Skin epidermis (tissue), 12 donors: Measurements from ENCODE around the gene KCNIP3.

Experiments
- H3K27ac ChIP-seq, 21 experiments: fragments of 200-600 bp; sonication (generic) in 11 of 21; one replicate each; pipeline ENCODE4 v1.5.0; 2020; ENCODE audit warnings: mild to moderate bottlenecking in 3 of 21, inconsistent platforms in 2 of 21, moderate library complexity in 2 of 21
- H3K4me3 ChIP-seq, 7 experiments: fragments of 200-600 bp; sonication (generic) in 2 of 7; one replicate each; pipeline ENCODE4 v1.5.0; 2020; ENCODE audit warnings: inconsistent platforms in 2 of 7, mild to moderate bottlenecking in 2 of 7, moderate library complexity in 1 of 7

Gene KCNIP3

DNA sequence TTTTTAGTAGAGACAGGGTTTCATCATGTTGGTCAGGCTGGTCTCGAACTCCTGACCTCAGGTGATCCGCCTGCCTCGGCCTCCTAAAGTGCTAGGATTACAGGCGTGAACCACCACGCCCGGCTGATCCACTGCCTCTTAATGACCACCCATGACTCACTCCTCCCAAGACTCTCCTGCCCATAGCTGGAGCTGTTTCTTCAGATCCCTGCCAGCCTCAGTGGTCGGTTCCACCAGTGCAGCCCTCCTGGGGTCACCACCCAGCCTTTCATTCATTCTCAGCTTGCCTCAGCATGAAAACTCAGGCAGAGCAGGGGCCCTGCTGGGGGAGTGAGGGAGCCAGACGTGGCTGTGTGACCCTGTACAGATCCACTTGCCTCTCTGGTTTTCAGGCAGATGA, 12.5 kb downstream of the KCNIP3 start:
- no peak overlapping the region for H3K27ac ChIP-seq

DNA sequence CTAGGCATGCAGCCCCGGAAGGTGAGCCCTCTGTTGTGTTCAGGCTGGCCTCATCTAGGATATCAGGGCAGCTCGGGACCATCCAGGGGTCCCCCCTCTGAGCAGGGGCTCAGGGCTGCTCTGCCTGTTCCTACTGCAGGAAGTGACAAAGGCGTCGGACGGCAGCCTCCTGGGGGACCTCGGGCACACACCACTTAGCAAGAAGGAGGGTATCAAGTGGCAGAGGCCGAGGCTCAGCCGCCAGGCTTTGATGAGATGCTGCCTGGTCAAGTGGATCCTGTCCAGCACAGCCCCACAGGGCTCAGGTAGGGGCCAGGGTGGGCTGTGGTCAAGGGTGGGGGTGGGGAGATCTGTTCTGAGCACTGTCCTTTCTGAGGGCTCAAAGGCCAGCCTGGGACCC, 13.1 kb downstream of the KCNIP3 start:
- H3K4me3 ChIP-seq, result no peak overlapping the region
- H3K27ac ChIP-seq, result no peak overlapping the region

More for the DNA sequence above, 12.5 kb downstream of the KCNIP3 start:
- H3K4me3 ChIP-seq, result no peak overlapping the region

DNA sequence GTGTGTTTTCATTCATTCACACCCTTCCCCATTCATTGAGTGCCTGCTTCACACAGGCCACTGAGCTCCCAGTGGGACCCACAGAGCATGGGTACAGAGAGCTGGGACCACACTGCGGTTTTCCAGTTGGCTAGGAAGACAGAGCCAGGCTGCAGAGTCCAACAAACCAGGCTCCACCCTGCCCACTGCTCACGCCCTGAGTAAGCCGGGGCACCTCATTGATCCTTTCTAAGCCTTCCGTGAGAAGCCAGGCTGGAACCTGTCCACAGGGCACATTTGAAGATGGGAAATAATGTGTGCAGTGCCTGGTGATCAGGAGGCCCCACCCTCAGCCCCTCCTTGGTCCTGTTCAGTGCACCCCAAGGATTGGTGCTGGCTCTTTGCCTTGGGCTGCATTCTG, 13.5 kb downstream of the KCNIP3 start:
- H3K27ac ChIP-seq, result no peak overlapping the region

DNA sequence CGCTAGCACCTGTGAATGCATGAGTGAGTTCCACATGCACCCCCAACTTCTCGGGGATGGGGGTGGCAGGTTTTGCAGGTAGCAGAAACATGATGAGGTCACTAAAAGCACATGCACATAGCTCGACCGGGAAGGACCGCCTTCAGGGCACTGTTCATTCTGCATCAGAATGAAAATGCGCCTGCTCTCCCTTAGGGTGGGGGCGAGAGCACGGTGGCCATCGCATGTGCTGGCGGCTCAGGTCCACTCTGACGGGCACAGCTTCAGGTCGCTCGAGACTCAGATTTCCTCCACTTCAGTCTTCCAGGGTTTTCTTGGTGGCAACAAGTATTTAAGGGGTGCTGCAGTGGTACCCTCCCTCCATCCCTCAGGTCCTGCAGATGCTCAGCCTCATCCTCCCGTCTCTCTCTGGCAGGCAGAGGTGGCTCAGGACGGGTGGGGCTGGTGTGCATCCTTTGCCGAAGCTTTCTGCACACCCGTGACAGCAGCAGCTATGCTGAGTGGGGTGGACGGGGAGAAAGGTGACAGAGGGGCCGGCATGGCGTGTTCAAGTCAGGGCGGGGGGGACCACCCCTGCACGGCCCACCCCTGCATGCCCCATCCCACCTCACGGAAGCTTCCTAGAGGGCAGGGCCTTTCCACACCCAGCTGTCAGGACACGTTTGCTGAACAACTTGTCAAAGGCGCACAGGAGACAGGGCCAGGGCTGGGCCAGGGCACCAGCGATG, 14.8 kb downstream of the KCNIP3 start:
- Histone ChIP-seq H3K4me3 (no peak overlapping the region), H3K27ac (no peak overlapping the region)

More for the DNA sequence above, 13.5 kb downstream of the KCNIP3 start:
- no peak overlapping the region for H3K4me3 ChIP-seq

DNA sequence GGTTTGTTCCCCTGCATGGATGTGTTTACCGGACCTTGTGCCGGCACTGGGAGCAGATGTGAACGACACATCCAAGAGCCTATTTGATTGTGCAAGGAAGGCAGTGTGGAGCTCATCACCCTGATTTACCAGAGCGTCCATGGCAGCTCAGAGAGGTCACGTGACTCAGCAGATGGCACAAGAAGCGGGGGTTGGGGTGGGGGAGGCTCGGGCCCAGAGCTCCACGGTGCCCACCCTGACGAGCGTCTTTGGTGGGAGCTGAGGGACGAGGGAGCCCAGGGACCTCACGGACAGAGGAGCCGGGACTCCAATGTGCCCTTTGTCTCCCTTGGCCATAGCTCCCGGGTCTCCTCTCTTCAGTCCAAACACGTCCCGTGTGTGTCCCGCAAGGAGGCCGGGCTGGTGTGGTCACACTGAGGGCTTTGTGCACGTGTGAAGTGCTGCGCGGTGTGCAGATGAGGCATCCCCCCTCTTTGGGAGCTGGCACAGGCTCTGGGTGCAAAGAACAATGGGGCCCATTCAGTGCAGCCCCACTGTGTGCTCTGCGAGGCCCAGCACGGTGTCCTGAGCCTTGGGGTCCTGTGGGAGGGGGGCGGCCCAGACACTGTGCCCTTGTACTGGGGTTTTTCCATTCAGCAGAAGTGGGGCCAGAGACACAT, 15.5 kb downstream of the KCNIP3 start:
- Histone ChIP-seq H3K27ac (no peak overlapping the region), H3K4me3 (no peak overlapping the region)

DNA sequence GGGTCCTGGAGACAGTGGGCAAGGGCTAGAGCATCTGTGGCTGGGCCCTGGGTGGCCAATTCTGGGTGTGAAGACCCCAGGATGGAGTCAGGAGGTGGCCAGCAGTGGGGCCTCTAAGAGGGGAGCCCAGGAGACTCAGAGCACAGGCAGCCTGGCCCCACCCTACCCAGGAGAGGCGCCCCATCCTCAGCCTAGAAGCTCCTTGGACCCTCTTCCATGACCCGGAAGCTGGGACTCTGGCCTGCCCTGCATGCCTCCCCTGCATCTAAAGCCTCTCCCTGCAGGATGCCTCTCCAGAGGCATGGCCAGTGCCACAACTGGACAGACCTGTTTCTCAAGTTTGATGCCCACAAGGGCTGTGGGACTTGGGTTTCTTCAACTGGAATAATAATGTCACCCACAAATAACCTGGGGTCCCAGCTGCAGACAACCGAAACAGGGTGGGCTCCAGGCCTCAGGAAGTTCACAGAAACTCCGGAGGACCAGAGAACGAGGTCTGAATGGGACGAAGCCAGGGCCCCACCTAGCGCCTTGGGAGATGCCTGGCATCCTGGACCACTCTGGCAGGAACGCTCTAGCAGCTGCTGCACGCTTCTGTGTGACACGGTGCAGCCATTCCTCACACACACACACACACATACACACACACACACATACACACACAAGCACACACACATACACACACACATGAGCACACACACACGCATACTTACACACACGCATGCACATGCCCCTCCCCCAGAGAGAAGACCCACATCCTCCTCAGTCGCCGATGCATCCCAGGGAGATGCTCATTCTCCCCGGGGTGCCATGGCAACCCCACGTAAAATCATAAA, 16.4 kb downstream of the KCNIP3 start:
- no peak overlapping the region for H3K27ac ChIP-seq
- H3K4me3 ChIP-seq, result no peak overlapping the region

DNA sequence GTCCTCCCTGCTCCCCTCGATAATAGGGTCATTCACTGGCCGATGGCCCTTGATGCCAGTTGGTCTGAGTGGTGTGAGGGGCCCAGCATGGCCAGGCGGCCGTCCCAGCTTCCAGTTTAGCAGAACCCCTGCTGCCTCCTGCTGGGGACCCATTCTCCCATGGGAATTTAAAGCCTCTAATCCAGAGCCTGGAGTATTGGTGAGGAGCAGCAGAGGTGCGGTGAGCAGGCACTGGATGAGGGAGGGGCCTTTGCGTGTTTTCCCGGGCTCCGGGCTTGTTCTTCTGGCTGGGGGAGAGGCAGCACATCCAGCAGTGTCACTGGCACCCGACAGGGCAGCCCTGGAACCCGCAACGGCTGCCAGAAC, 17.4 kb downstream of the KCNIP3 start:
- no peak overlapping the region for H3K27ac ChIP-seq
- no peak overlapping the region for H3K4me3 ChIP-seq

DNA sequence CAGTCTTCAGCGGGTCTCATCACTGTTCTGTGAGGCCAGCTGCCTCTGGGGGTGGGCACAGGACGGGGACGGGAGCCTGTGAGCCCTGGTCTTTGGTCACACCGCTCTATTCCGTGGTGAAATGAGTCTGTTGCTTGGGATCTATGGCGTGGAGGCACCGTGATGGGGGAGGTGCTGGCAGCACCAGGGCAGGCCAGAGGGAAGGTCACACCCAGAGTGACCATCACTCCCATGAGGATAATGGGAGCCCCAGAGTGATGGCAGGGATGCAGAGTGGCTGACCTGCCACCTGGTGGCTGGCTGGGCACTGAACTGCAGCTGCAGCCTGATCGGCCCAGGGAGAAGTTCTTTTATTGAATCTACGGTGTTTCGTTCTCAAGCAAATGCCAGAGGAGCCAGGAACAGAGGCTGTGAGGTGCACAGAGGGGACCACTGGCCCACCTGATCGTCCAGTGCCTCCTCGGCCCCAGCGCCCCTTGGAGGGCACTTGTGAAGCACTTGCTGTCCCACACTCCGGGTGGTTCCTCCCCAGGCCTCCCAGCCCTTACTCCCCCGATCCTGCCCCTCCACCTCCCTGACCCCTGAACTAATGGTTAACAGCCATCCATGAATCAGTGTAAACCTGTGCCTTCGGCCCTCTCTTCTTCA, 17.9 kb downstream of the KCNIP3 start:
- Histone ChIP-seq H3K27ac (no peak overlapping the region), H3K4me3 (no peak overlapping the region)

DNA sequence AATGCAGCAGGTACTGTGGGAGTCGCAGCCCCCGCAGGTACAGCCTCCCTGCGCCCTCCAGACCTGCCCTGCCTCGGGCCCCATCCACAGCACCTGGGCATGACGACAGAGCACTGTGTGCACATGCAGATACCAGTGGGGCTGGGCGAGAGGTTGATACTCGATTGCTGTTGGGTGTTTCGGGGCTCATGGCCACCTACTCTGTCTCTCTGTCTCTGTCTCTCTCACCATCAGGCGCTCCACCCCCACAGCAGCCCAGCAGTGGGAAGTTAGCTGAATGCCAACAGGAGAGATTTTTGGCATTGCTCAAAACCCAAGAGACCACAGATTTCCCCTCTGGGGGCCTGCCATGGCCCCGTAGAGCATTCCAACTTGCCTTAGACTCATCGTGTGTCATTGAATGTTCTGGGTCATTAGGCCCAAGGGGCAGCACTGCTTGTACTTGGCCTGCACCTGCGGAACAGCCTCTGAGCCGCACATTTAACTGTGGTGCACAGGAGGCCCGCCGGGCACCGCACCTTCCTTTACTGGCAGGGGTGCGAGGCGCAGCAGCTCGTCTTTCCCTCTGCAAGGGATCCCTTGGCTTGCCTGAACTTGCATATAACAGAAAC, 18.8 kb downstream of the KCNIP3 start:
- no peak overlapping the region for H3K4me3 ChIP-seq
- no peak overlapping the region for H3K27ac ChIP-seq

DNA sequence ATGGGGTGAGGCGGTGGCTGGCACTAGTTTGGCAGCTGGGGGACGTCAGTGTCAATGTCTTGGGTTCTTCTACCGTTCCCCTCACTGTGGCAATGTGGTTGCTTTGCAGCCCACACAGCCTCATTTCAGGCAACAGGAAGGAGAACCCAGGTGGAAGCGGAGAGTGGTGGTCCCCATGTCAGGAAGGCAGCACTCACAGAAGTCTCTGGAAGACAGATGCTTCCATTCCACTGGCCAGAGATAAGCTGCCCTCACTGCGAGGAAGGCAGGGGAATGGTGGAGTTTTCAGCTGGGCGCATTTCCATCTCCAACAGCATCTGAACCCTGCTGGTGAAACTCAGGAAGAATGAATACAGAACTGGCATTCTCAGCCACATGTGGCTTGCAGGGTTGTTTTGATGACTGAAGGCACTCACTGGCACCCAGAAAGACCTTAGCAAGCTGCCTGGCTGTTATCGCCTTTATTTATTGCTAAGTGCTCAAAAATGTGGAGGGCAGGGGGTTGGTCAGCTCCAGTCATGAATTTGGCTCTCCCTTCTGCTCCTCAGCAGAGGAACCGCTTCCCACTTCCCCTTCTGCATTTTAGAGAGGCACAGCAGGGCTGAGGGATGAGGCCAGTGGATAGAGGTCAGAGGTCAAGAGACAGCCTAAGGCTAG, 19.4 kb downstream of the KCNIP3 start:
- no peak overlapping the region for H3K27ac ChIP-seq
- no peak overlapping the region for H3K4me3 ChIP-seq

DNA sequence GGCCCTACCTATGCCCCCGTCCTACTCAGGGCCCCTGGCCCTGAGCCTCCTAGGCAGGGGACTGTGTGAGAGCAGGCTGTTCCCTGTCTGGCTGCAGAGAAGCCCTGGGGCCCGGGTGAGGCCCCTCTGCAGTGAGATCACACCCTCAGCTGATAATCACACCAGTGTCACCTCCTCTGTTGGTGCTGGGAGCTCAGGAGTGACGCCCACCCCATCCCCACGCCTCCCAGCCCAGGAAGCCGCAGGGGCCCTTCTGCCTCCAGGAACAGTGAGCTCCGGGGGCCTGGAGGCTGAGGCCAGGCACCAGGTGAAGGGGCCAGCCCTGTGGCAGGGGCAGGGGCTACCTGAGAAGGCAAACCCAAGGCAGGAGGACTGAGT, 20.0 kb downstream of the KCNIP3 start:
- Histone ChIP-seq H3K4me3 (no peak overlapping the region), H3K27ac (no peak overlapping the region)

DNA sequence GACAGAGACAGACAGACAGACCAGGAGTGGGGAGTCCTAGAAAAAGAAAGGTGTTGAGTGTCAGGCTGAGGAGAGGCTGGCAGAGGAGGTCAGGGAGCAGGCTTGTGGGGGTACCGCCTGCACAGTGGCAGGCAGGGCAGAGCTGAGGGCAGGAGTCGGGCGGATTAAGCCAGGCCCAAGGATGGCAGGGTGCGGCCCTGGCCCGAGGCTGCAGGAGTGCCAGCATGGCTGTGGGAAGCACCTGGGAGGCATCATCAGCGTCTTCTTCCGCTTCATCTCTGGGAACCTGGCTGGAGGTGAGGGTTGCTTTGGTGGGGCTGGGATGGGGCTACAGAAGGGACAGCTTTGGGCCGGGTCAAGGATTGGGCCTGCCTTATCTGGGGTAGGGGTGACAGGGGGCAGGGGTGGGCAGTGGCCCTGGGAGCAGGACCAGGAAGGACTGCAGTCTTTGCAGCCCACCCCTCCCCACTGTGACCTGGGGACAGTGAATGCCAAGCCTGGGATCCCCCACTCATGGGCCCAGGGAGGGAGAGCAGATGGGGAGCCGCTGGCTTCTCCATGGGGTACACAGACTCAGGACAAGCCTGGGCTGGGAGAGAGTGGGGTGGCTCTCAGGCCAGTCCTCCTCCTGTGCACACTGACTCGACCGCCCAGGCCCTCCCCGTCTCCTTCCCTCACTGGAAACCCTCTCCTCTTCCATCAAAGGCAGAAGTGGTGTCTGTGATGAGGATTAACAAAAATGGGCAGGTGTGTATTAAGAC, 20.7 kb downstream of the KCNIP3 start:
- Histone ChIP-seq H3K4me3 (no peak overlapping the region), H3K27ac (no peak overlapping the region)

DNA sequence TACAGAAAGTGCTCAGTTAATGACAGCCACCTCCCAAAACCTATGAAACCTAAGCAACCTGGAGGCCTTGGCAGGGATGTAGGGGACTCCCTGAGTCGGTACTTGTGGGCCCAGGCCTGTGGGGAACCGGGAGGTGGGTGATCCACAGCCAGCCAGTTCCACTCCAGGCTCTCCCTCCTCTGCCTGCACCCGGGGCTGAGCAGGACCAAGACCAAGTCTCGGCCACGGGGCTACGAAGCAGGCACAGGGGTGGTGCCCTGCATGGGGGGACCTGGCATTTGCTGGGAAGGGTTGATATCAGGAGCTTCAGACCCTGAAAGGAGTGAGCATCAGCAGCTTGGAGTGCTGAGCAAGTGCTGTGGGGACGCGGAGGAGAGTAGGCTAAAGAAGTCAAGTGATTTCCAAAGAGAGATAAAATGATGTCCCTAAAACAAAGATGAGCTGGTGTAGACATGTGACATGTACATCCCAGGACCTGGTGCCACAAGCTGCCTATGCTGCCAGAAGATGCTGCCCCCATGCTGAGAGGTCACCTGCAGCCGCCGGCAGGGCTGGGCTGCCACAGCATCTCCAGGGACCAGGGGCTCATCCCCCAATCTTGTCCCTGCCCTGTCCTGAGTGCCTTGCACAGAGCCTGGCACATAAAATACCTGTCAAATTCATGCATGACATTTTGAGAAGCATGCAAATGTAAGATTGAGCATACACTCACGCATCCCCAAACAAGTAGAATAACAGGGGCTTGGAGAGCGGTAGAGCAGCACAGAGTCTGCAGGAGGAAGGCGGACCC, 21.5 kb downstream of the KCNIP3 start:
- no peak overlapping the region for H3K27ac ChIP-seq
- no peak overlapping the region for H3K4me3 ChIP-seq

DNA sequence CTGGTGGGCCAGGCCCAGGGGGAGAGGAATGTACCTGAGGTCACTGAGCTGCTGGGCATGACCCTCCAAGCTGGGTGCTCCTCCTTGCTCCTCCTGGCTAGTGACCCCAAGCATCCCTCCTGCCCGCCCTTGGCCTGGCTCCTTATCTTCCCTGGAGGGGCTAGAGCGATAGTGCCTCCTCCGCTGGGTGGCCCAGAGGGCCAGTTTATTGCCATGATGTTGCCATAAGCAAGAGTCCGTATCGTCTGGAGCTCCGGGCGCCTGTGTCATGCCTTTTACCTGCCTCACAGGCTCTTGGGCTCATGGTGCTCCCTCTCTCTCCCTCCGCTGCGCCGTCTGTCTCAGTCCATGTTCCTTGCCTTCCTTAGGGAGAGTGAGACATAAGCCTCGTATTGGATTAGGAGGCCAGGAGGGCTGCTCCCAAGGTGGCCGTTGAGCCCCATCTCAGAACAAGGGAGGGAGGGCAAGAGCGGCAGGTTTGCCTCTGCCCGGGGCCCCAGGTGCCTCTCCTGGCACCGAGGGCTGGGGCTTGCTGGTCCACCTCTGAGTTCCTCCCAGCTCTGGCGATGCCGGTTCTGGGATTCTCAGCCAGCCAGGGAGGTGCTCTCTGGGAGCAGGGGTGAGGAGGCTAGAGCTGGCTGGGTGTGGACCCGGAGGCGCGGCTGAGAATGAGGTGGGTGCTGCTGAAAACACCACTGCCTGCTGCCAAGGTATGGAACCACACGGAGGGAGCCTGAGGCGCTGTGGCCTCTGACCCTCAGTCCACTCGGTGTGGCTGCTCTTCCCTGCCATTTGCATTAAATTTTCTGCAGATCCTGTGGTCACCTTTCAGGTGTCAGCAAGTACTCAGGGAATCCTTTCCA, 22.6 kb downstream of the KCNIP3 start:
- H3K27ac ChIP-seq, result no peak overlapping the region
- H3K4me3 ChIP-seq, result no peak overlapping the region

DNA sequence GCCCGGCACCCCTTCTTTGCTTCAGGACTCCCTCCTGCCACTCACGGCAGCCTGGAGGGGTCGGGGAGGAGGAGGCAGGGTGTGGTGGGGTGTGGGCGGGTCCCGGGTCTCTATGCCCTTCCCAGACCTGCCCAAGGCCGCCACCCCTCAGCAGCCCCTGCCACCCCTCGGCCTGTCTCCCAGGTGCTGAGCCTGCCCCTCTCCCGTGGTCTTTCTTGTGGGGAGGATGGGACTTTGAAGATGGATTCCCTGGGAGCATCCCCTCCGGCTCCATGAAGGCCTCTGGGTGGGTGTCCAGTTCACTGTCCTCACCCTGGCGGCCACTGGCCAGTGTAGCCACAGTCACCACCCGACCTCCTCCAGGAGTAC, 23.2 kb downstream of the KCNIP3 start:
- Histone ChIP-seq H3K27ac (peak overlapping the region in 1 of 21 experiments; percentile 63), H3K4me3 (no peak overlapping the region)

DNA sequence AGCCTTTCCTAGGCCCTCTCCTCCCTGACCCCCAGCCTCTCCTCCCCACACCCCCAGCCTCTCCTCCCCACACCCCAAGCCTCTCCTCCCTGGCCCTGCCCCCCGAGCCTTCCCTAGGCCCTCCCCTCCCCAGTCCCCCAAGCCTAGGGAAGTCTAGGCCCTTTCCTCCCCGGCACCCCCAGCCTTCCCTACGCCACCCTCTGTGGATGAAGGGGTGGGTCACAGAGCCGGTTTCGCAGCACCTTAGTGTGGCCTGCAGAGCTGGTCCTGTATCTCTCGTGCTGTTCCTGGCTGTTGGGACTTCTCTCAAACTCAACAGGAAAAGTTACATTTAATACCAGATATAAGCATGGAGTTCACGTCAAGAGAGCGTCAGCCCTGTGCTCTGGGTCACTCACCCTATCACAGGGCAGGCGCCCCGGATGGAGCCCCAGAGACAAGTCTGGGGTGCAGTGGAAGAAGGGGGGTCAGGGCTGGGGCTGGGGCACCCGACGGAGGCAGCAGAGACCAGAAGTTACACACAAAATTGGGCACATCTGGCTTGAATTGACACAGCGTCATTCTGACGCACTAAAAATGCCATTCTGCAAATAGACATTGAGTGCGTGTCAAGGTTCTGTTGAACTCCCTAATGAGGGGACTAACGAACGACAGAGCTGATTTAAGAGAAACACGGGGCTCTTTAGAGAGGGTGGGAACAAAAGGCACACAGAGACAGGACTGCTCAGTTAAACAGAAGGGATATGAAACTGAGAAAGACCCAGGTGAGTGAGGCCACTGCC, 24.0 kb downstream of the KCNIP3 start:
- no peak overlapping the region for H3K4me3 ChIP-seq

More for the DNA sequence above, 24.0 kb downstream of the KCNIP3 start:
- peak overlapping the region in 2 of 21 experiments; percentile 16 to 63 for H3K27ac ChIP-seq
